ENCODE measurements around the gene HLA-DOA.

DNA sequence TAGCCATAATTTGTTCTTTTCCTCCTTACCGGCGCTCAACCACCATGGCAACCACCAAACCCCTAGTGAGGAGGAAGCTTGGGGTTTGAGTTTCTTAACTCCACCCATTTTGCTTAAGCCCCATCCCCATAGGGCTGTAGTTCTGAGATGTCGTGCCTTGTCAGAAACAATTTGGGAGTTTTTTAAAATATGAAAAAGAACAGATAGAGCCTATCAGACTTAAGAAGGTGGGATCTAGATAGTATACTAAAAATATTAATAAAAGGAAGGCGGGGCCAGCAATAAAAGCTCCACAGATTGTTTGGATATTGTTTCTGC, 35.4 kb downstream of the HLA-DOA start:
- TF ChIP-seq, protein P1, sequence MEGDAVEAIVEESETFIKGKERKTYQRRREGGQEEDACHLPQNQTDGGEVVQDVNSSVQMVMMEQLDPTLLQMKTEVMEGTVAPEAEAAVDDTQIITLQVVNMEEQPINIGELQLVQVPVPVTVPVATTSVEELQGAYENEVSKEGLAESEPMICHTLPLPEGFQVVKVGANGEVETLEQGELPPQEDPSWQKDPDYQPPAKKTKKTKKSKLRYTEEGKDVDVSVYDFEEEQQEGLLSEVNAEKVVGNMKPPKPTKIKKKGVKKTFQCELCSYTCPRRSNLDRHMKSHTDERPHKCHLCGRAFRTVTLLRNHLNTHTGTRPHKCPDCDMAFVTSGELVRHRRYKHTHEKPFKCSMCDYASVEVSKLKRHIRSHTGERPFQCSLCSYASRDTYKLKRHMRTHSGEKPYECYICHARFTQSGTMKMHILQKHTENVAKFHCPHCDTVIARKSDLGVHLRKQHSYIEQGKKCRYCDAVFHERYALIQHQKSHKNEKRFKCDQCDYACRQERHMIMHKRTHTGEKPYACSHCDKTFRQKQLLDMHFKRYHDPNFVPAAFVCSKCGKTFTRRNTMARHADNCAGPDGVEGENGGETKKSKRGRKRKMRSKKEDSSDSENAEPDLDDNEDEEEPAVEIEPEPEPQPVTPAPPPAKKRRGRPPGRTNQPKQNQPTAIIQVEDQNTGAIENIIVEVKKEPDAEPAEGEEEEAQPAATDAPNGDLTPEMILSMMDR (IDR thresholded peaks at IDR 0.05): no peak
- TF ChIP-seq POLR2A (IDR thresholded peaks at IDR 0.05): no peak

Measured in ovary (tissue), 3 donors.